NT2/D1 (cell line): ENCODE results near the gene LRRFIP1.

Experiments
- YY1 ChIP-seq: IDR thresholded peaks from 2 replicates; pipeline ENCODE4 v1.6.1; 2011; ENCODE audit not compliant: insufficient read length, insufficient read depth
- ZNF274 ChIP-seq: IDR thresholded peaks from 2 replicates; pipeline ENCODE4 v1.6.1; 2011; ENCODE audit warnings: mild to moderate bottlenecking, low read depth, low read length

DNA sequence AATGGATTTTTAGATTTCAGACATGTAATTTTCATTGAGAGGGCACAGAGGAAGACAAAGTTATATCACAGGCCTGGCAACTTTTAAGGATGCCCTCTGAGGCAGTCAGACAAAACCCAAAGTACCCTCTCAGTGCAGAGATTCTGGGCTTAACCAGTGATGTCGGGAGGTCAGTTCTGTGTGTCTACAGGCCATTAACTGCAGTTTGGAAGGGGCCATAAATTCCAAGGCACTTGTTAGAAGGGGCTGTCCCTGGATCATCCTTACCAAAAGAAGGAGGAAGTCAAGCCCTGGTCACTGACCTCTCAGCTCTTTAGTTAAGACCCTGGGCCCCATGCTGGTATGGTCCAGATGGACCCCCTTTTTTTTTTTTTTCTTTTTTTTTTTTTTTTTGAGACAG is 60.7 kb downstream of the LRRFIP1 start:
- no peak for TF ChIP-seq ZNF274
- TF ChIP-seq YY1 = no peak
